GM19043 (cell line): ENCODE measurements around the gene PHACTR3.
A peak's percentile ranks its signal among the peaks of the same experiment; 100 is the strongest.
"Not testable (repeated sequence)": the region's sequence is repeated elsewhere in the genome, so short reads cannot be mapped to it uniquely, and the experiment has no call there.

Experiments
- ATAC-seq: cut with Tn5 transposase; IDR thresholded peaks from one replicate; pipeline ENCODE4 v1.9.1; 2021; ENCODE audit warnings: low read depth; ENCODE audit not compliant: unreplicated experiment

Gene PHACTR3

GRCh38 chr20:59603781-59604541 lies at the start of gene PHACTR3:
Gene PHACTR3 (plus strand): TSS chr20:59604540. CDS start chr20:59605015, 475 bp downstream.
- no peak for ATAC-seq

- not testable (repeated sequence) for ATAC-seq
These were observed 46.4 kb upstream of the PHACTR3 start for GRCh38 chr20:59557733-59558529.

GRCh38 chr20:59559024-59559817 lies 45.1 kb upstream of the PHACTR3 start:
- ATAC-seq = no peak

- ATAC-seq = no peak
These were observed 44.5 kb upstream of the PHACTR3 start for GRCh38 chr20:59559863-59560262.

GRCh38 chr20:59560588-59561227 lies 43.6 kb upstream of the PHACTR3 start:
- ATAC-seq = no peak

- ATAC-seq = no peak
These were observed 43.1 kb upstream of the PHACTR3 start for GRCh38 chr20:59561228-59561605.

GRCh38 chr20:59561614-59562277 lies 42.6 kb upstream of the PHACTR3 start:
- no peak for ATAC-seq

- ATAC-seq = no peak
These were observed 40.2 kb upstream of the PHACTR3 start for GRCh38 chr20:59564171-59564570.

GRCh38 chr20:59564943-59565342 lies 39.4 kb upstream of the PHACTR3 start:
- ATAC-seq = no peak

- no peak for ATAC-seq
These were observed 38.4 kb upstream of the PHACTR3 start for GRCh38 chr20:59565768-59566461.

GRCh38 chr20:59566631-59567524 lies 37.5 kb upstream of the PHACTR3 start:
- ATAC-seq = no peak

GRCh38 chr20:59567585-59568508 lies 36.5 kb upstream of the PHACTR3 start:
- ATAC-seq = no peak

- no peak for ATAC-seq
These were observed 35.8 kb upstream of the PHACTR3 start for GRCh38 chr20:59568509-59569024.

GRCh38 chr20:59569305-59569704 lies 35.0 kb upstream of the PHACTR3 start:
- ATAC-seq = no peak

- ATAC-seq = no peak
These were observed 33.2 kb upstream of the PHACTR3 start for GRCh38 chr20:59571151-59571550.

- peak; percentile 85 for ATAC-seq
These were observed 32.6 kb upstream of the PHACTR3 start for GRCh38 chr20:59571551-59572314.
